KMS-11 (cell line): ENCODE measurements around the gene TNFSF13.

Experiments used
- H2AFZ ChIP-seq: fragments of 200-600 bp; sonication (generic); 2 replicates; pipeline ENCODE4 v1.6.1; 2016; ENCODE audit warnings: antibody characterized with exemption, mixed run types, low read depth
- H3K27ac ChIP-seq: fragments of 200-600 bp; sonication (generic); 2 replicates; pipeline ENCODE4 v1.6.1; 2016; ENCODE audit warnings: mild to moderate bottlenecking, mixed run types
- H3K27me3 ChIP-seq: fragments of 200-600 bp; sonication (generic); 2 replicates; pipeline ENCODE4 v1.6.1; 2017; ENCODE audit warnings: mild to moderate bottlenecking, low read depth, mixed run types, moderate library complexity; ENCODE audit not compliant: insufficient read depth
- H3K36me3 ChIP-seq: fragments of 200-600 bp; sonication (generic); 2 replicates; pipeline ENCODE4 v1.6.1; 2017; ENCODE audit warnings: mild to moderate bottlenecking, mixed run types; ENCODE audit not compliant: insufficient read depth
- H3K4me1 ChIP-seq: fragments of 200-600 bp; sonication (generic); 2 replicates; pipeline ENCODE4 v1.6.1; 2016; ENCODE audit warnings: mild to moderate bottlenecking, low read depth, mixed run types; ENCODE audit not compliant: poor library complexity, severe bottlenecking
- H3K4me2 ChIP-seq: fragments of 200-600 bp; sonication (generic); 2 replicates; pipeline ENCODE4 v1.7.0; 2016; ENCODE audit warnings: mild to moderate bottlenecking, mixed run types
- H3K4me3 ChIP-seq: fragments of 200-600 bp; sonication (generic); IDR thresholded peaks from 2 replicates; pipeline ENCODE4 v1.6.1; 2017; ENCODE audit warnings: low read depth, low read length, mixed read lengths; ENCODE audit not compliant: insufficient read depth
- H3K79me2 ChIP-seq: fragments of 200-600 bp; sonication (generic); 2 replicates; pipeline ENCODE4 v1.6.1; 2016; ENCODE audit warnings: low read depth, mixed run types; ENCODE audit not compliant: insufficient read depth
- H3K9ac ChIP-seq: fragments of 200-600 bp; sonication (generic); 2 replicates; pipeline ENCODE4 v1.6.1; 2016; ENCODE audit warnings: mild to moderate bottlenecking, mixed run types
- H4K20me1 ChIP-seq: fragments of 200-600 bp; sonication (generic); 2 replicates; pipeline ENCODE4 v1.6.1; 2016; ENCODE audit warnings: mild to moderate bottlenecking, mixed run types; ENCODE audit not compliant: insufficient read depth
- TF ChIP-seq, protein P1 (sequence below): fragments of 200-600 bp; sonication (generic); conservative IDR thresholded peaks from 2 replicates; pipeline ENCODE4 v1.6.1; 2017; ENCODE audit warnings: low read depth, mild to moderate bottlenecking, antibody characterized with exemption, low read length, moderate library complexity, mixed read lengths

The TNFSF13 gene

DNA sequence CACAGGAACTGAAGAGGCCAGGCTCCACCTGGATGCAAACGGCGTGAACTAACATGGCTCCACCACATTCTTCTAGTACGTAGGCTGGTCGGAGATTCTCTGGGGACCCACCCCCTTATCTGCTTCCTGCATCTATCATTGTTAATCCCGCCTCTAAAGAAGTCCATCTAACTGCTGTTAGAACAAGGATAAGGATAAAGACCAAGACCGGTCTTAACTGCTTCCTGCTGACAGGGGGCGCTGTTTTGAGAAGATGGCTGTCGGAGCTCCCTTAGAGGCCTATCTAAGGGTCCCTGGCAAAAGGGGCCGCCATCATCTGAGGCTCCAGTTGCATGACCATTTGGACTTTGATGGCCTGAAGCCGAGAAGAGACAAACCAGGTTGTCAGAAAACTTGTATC, 35.5 kb upstream of the TNFSF13 start:
- TF ChIP-seq, protein P1, sequence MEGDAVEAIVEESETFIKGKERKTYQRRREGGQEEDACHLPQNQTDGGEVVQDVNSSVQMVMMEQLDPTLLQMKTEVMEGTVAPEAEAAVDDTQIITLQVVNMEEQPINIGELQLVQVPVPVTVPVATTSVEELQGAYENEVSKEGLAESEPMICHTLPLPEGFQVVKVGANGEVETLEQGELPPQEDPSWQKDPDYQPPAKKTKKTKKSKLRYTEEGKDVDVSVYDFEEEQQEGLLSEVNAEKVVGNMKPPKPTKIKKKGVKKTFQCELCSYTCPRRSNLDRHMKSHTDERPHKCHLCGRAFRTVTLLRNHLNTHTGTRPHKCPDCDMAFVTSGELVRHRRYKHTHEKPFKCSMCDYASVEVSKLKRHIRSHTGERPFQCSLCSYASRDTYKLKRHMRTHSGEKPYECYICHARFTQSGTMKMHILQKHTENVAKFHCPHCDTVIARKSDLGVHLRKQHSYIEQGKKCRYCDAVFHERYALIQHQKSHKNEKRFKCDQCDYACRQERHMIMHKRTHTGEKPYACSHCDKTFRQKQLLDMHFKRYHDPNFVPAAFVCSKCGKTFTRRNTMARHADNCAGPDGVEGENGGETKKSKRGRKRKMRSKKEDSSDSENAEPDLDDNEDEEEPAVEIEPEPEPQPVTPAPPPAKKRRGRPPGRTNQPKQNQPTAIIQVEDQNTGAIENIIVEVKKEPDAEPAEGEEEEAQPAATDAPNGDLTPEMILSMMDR, result peak; percentile 28
- Histone ChIP-seq H3K79me2 (no peaks in the 10 kb centered on the region), H3K4me3 (no peak overlapping the region), H3K36me3 (no peaks in the 10 kb centered on the region), H3K4me2 (no peak overlapping the region), H4K20me1 (no peaks in the 10 kb centered on the region), H3K9ac (no peak overlapping the region), H3K4me1 (no peaks in the 10 kb centered on the region), H2AFZ (no peak overlapping the region), H3K27me3 (no peaks in the 10 kb centered on the region), H3K27ac (no peak overlapping the region)

- H3K27me3 ChIP-seq, result no peaks in the 10 kb centered on the region
- no peaks in the 10 kb centered on the region for H3K79me2 ChIP-seq
- no peak overlapping the region for H3K27ac ChIP-seq
- no peak overlapping the region for H3K4me2 ChIP-seq
- H3K4me3 ChIP-seq, result no peak overlapping the region
- TF ChIP-seq, protein P1, result no peak
- H2AFZ ChIP-seq, result no peak overlapping the region
- no peak overlapping the region for H3K9ac ChIP-seq
- no peaks in the 10 kb centered on the region for H3K4me1 ChIP-seq
- no peaks in the 10 kb centered on the region for H4K20me1 ChIP-seq
- no peaks in the 10 kb centered on the region for H3K36me3 ChIP-seq
Observed at GRCh38 chr17:7528842-7529241, 29.7 kb upstream of the TNFSF13 start.

- Histone ChIP-seq H3K27ac (no peak overlapping the region), H3K4me1 (no peaks in the 10 kb centered on the region), H3K4me3 (no peak overlapping the region), H4K20me1 (no peaks in the 10 kb centered on the region), H3K9ac (no peak overlapping the region), H3K4me2 (no peak overlapping the region), H3K36me3 (no peaks in the 10 kb centered on the region), H2AFZ (no peak overlapping the region), H3K79me2 (no peaks in the 10 kb centered on the region), H3K27me3 (no peaks in the 10 kb centered on the region)
- TF ChIP-seq, protein P1, result no peak
Observed at GRCh38 chr17:7530023-7530900, 28.3 kb upstream of the TNFSF13 start.

DNA sequence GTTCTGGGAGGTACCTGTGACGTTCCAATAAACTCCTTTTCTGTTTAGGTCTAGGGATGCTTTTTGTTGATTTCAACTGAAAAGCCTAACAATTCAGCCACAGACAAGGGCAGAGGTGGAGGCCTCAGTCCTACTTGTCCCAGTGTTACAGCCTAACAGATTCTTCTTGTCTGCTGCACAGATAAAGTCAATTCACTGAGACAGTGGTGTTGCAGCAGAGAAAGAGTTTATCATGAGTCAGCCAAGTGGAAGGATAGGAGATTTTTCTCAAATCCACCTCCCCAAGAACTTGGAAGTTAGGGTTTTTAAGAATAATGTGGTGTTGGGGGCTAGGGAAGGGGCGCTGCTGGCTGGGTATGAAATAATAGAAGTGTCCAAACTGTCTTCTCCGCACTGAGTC, 20.5 kb upstream of the TNFSF13 start:
- Histone ChIP-seq H3K36me3 (no peaks in the 10 kb centered on the region), H3K79me2 (no peaks in the 10 kb centered on the region), H4K20me1 (no peaks in the 10 kb centered on the region), H3K4me1 (no peaks in the 10 kb centered on the region), H3K27me3 (no peaks in the 10 kb centered on the region), H3K27ac (no peak overlapping the region), H3K9ac (no peak overlapping the region), H2AFZ (no peak overlapping the region), H3K4me2 (no peak overlapping the region), H3K4me3 (no peak overlapping the region)
- TF ChIP-seq, protein P1, result no peak
